ENCODE data around the gene PRPH2. TPM values are rescaled to one million over a fixed set of nuclear protein-coding genes. Genes with fewer than 3 reads are reported as not detected.

PRPH2 gene, protein sequence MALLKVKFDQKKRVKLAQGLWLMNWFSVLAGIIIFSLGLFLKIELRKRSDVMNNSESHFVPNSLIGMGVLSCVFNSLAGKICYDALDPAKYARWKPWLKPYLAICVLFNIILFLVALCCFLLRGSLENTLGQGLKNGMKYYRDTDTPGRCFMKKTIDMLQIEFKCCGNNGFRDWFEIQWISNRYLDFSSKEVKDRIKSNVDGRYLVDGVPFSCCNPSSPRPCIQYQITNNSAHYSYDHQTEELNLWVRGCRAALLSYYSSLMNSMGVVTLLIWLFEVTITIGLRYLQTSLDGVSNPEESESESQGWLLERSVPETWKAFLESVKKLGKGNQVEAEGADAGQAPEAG
- total RNA-seq (2021; fragmentation: NEBNext Ultra II Directional; extraction: Animal tissue kit (Norgen Biotek cat#: 25700)): 1 to 10 TPM in 2 of 6 experiments, under 1 TPM in 4; 0.19 to 2.0 (median 0.37) TPM
- long read RNA-seq: 0 reads

DNA sequence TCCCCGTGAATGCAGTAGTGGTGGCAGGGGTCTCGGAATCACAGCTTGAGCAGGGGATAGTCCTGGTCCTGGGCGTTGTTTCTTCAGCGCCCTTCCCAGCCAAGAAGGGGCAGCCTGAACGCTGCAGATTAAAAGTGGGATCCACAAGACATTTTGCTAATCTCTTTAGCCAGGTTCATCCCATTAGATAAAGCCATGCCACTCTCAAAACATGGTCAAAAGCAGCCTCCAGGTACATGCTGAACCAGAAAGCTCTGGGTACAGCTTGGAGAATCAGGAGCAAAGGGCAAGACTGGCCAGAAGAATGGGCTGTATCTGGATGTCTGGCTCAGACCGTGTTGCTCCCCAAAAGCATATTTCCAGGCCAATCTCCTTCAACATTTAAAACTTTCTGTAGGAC, at the start of gene PRPH2:
PRPH2 (minus strand) TSS at position 101 of the 400 bp plus-strand sequence. CDS start 263 bp downstream, outside the sequence.
- TF ChIP-seq, protein P1, sequence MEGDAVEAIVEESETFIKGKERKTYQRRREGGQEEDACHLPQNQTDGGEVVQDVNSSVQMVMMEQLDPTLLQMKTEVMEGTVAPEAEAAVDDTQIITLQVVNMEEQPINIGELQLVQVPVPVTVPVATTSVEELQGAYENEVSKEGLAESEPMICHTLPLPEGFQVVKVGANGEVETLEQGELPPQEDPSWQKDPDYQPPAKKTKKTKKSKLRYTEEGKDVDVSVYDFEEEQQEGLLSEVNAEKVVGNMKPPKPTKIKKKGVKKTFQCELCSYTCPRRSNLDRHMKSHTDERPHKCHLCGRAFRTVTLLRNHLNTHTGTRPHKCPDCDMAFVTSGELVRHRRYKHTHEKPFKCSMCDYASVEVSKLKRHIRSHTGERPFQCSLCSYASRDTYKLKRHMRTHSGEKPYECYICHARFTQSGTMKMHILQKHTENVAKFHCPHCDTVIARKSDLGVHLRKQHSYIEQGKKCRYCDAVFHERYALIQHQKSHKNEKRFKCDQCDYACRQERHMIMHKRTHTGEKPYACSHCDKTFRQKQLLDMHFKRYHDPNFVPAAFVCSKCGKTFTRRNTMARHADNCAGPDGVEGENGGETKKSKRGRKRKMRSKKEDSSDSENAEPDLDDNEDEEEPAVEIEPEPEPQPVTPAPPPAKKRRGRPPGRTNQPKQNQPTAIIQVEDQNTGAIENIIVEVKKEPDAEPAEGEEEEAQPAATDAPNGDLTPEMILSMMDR (IDR thresholded peaks at IDR 0.05): no peak
- DNase-seq: no peak
- Mint-ChIP-seq H3K36me3 (ENCODE audit: low read depth) (no peaks in the 10 kb centered on the region; the same call in 1 of the 2 replicates), H3K4me3 (no peak within 1 kb of the TSS), H3K27ac (no peak within 1 kb of the TSS), H3K9me3 (no peaks in the 10 kb centered on the region), H3K27me3 (ENCODE audit: insufficient read depth) (peaks cover 4% of the 10 kb centered on the region), H3K4me1 (ENCODE audit: low read depth) (peaks cover 30% of the 10 kb centered on the region)

DNA sequence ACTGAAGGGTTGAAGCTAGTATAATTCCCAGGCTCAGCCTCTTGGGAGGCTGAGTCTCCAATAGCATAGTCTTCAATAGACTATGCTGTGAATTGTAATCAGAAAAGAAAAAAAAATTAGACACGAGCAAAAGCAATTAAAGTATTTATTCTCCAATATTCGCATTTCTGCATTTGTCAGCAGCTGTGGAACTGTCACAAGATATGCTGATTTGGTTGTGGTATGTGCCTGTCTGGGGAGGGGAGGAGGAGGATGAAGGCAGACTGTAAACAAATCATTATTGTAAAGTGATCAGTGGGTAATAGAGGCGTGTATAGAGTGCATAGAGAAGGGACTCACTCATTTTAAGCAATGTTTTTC, 49.3 kb upstream of the PRPH2 start:
- no peak overlapping the region for H3K27ac Mint-ChIP-seq
- no peaks in the 10 kb centered on the region for H3K9me3 Mint-ChIP-seq
- DNase-seq: no peak
- H3K27me3 Mint-ChIP-seq (ENCODE audit: insufficient read depth): no peaks in the 10 kb centered on the region
- no peaks in the 10 kb centered on the region for H3K36me3 Mint-ChIP-seq (ENCODE audit: low read depth)
- TF ChIP-seq, protein P1 (IDR thresholded peaks at IDR 0.05): no peak
- no peak overlapping the region for H3K4me3 Mint-ChIP-seq
- peaks cover 40% of the 10 kb centered on the region for H3K4me1 Mint-ChIP-seq (ENCODE audit: low read depth)

DNA sequence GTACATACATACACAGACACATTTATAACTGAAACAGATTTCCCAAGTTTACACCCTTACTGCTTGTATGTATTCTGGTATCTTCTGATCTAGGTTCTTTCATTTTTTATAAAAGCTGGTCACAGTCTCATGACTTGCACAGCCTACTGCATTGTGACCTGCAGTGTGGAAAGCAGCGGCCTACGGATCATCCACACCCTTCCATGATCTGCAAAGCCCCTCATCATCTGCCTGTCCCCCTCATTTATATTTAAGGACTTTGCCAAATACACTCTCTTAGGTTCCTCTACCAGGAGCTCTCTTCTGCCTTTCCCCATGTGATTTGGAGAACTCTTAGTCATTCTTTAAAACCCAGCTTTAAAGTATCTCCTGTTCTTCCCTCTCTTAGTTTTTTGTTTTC, 47.4 kb upstream of the PRPH2 start:
- Mint-ChIP-seq H3K27ac (no peak overlapping the region), H3K9me3 (no peaks in the 10 kb centered on the region), H3K4me1 (ENCODE audit: low read depth) (peaks cover 57% of the 10 kb centered on the region), H3K4me3 (no peak overlapping the region), H3K27me3 (ENCODE audit: insufficient read depth) (no peaks in the 10 kb centered on the region), H3K36me3 (ENCODE audit: low read depth) (no peaks in the 10 kb centered on the region)
- DNase-seq: no peak
- TF ChIP-seq, protein P1 (IDR thresholded peaks at IDR 0.05): no peak

DNA sequence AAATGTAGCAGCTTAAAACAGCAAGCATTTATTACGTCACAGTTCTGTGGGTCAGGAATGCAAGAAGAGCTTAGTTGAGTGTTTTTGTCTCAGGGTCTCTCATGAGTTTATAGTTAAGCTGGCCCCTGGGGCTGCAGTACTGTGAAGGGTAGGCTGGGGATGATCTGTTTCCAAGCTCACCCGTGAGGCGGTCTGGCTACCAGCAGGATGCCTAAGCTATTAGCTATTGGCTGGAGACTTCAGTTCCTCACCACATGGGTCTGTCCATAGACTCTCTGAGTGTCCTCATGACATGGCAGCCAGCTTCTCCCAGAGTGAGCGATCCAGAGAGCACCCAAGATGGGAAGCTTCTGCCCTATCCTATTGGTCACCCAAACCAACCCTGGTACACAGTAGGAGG, 46.7 kb upstream of the PRPH2 start:
- no peak overlapping the region for H3K4me3 Mint-ChIP-seq
- H3K9me3 Mint-ChIP-seq: no peaks in the 10 kb centered on the region
- TF ChIP-seq, protein P1 (IDR thresholded peaks at IDR 0.05): no peak
- no peaks in the 10 kb centered on the region for H3K36me3 Mint-ChIP-seq (ENCODE audit: low read depth)
- DNase-seq: no peak
- H3K27me3 Mint-ChIP-seq (ENCODE audit: insufficient read depth): no peaks in the 10 kb centered on the region
- no peak overlapping the region for H3K27ac Mint-ChIP-seq
- H3K4me1 Mint-ChIP-seq (ENCODE audit: low read depth): peaks cover 53% of the 10 kb centered on the region

DNA sequence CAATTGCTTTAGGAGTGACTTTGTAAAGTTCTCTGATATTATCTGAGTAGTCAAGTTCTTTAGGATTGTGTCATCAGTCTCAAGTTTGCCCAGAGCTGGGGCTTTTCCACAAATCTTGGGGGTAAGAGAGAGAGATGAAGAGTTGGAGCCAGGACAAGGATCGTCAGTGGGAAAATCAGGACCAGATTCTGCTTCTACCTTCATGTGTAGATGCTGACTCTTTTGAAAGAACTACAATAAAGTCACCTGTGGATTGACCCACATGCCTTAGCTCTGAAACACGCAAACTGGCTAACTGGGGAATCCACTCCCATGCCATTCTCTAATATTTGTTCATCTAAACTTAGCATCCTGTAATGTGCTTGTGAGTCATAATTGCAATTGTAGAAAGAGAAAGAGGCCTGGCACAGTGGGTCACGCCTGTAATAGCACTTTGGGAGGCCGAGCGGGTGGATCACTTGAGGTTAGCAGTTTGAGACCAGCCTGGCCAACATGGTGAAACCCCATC, 43.8 kb upstream of the PRPH2 start:
- Mint-ChIP-seq H3K4me1 (ENCODE audit: low read depth) (peaks cover 43% of the 10 kb centered on the region), H3K27me3 (ENCODE audit: insufficient read depth) (no peaks in the 10 kb centered on the region), H3K4me3 (peak overlapping the region; percentile 60), H3K27ac (peak overlapping the region; percentile 88), H3K9me3 (no peaks in the 10 kb centered on the region), H3K36me3 (ENCODE audit: low read depth) (no peaks in the 10 kb centered on the region)
- TF ChIP-seq, protein P1 (IDR thresholded peaks at IDR 0.05): no peak
- peak; percentile 93 for DNase-seq
